ACC112 (cell line): ENCODE data around the gene DAB2IP.

Source experiments
- H2AFZ ChIP-seq: fragments of 200-600 bp; sonication (generic); one replicate; pipeline ENCODE4 v1.6.0; 2017; ENCODE audit warnings: antibody characterized with exemption, low read length; ENCODE audit not compliant: unreplicated experiment
- H3K27ac ChIP-seq: fragments of 200-600 bp; sonication (generic); 2 replicates; pipeline ENCODE4 v1.5.1; 2014; ENCODE audit warnings: low read depth, mild to moderate bottlenecking, antibody characterized with exemption, low read length, moderate library complexity
- H3K27me3 ChIP-seq: fragments of 200-600 bp; sonication (generic); 2 replicates; pipeline ENCODE4 v1.6.1; 2014; ENCODE audit warnings: mild to moderate bottlenecking, antibody characterized with exemption, low read length, moderate library complexity, mixed read lengths; ENCODE audit not compliant: insufficient read depth
- H3K36me3 ChIP-seq: fragments of 200-600 bp; sonication (generic); 2 replicates; pipeline ENCODE4 v1.6.1; 2016; ENCODE audit warnings: mild to moderate bottlenecking, antibody characterized with exemption, low read length, moderate library complexity, mixed read lengths; ENCODE audit not compliant: insufficient read depth
- H3K4me1 ChIP-seq: fragments of 200-600 bp; sonication (generic); one replicate; pipeline ENCODE4 v1.6.1; 2016; ENCODE audit warnings: low read length, mixed read lengths; ENCODE audit not compliant: insufficient read depth, unreplicated experiment, control insufficient read depth
- H3K4me3 ChIP-seq: fragments of 200-600 bp; sonication (generic); 2 replicates; pipeline ENCODE4 v1.5.1; 2014; ENCODE audit warnings: mild to moderate bottlenecking, low read depth, low read length
- H3K79me2 ChIP-seq: fragments of 200-600 bp; sonication (generic); one replicate; pipeline ENCODE4 v1.6.0; 2016; ENCODE audit warnings: low read length; ENCODE audit not compliant: control insufficient read depth, unreplicated experiment, insufficient read depth

Gene DAB2IP

GRCh38 chr9:121717141-121717991 lies 65.9 kb downstream of the DAB2IP start:
- Histone ChIP-seq H3K27me3 (no peaks in the 10 kb centered on the region), H3K27ac (no peak overlapping the region), H3K4me1 (no peaks in the 10 kb centered on the region), H3K4me3 (no peak overlapping the region), H2AFZ (no peak overlapping the region), H3K36me3 (no peaks in the 10 kb centered on the region), H3K79me2 (no peaks in the 10 kb centered on the region)

DNA sequence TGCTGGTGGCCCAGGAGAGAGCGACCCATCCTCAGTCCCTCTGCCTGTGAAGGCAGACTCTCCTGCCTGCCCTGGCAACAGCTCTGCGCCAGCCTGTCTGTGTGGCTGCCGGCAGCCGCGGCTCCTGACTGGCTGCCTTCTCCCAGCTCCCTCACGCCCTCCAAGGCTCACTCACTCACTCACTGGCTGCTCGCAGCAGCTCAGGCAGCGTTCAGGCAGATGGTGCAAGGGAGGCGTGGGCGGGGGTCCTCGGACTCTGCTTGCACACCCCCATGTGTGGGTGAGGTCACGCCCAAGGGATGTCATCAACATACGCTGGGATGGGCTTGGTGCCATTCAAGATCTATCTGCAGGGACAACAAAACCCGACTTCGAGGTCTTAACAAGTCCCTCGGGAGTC lies 66.7 kb downstream of the DAB2IP start:
- H3K4me3 ChIP-seq, result no peak overlapping the region
- H3K27ac ChIP-seq, result no peak overlapping the region
- H3K4me1 ChIP-seq, result no peaks in the 10 kb centered on the region
- no peaks in the 10 kb centered on the region for H3K27me3 ChIP-seq
- no peak overlapping the region for H2AFZ ChIP-seq
- H3K36me3 ChIP-seq, result no peaks in the 10 kb centered on the region
- H3K79me2 ChIP-seq, result no peaks in the 10 kb centered on the region

GRCh38 chr9:121718501-121718900 lies 67.1 kb downstream of the DAB2IP start:
- no peaks in the 10 kb centered on the region for H3K79me2 ChIP-seq
- no peaks in the 10 kb centered on the region for H3K27me3 ChIP-seq
- H3K4me1 ChIP-seq, result no peaks in the 10 kb centered on the region
- no peak overlapping the region for H2AFZ ChIP-seq
- no peak overlapping the region for H3K27ac ChIP-seq
- H3K4me3 ChIP-seq, result no peak overlapping the region
- no peaks in the 10 kb centered on the region for H3K36me3 ChIP-seq

- Histone ChIP-seq H3K27ac (no peak overlapping the region), H3K27me3 (no peaks in the 10 kb centered on the region), H3K4me1 (peaks cover 10% of the 10 kb centered on the region), H3K4me3 (no peak overlapping the region), H3K36me3 (no peaks in the 10 kb centered on the region), H2AFZ (no peak overlapping the region), H3K79me2 (no peaks in the 10 kb centered on the region)
Measured at GRCh38 chr9:121720311-121721057, 69.0 kb downstream of the DAB2IP start.

GRCh38 chr9:121721058-121721350 lies 69.6 kb downstream of the DAB2IP start:
- no peaks in the 10 kb centered on the region for H3K36me3 ChIP-seq
- no peaks in the 10 kb centered on the region for H3K79me2 ChIP-seq
- H3K4me3 ChIP-seq, result no peak overlapping the region
- no peak overlapping the region for H2AFZ ChIP-seq
- H3K4me1 ChIP-seq, result peaks cover 11% of the 10 kb centered on the region
- H3K27ac ChIP-seq, result no peak overlapping the region
- H3K27me3 ChIP-seq, result no peaks in the 10 kb centered on the region

- Histone ChIP-seq H3K27ac (no peak overlapping the region), H3K4me1 (peaks cover 11% of the 10 kb centered on the region), H3K79me2 (no peaks in the 10 kb centered on the region)
Measured at GRCh38 chr9:121721770-121722169, 70.3 kb downstream of the DAB2IP start.

DNA sequence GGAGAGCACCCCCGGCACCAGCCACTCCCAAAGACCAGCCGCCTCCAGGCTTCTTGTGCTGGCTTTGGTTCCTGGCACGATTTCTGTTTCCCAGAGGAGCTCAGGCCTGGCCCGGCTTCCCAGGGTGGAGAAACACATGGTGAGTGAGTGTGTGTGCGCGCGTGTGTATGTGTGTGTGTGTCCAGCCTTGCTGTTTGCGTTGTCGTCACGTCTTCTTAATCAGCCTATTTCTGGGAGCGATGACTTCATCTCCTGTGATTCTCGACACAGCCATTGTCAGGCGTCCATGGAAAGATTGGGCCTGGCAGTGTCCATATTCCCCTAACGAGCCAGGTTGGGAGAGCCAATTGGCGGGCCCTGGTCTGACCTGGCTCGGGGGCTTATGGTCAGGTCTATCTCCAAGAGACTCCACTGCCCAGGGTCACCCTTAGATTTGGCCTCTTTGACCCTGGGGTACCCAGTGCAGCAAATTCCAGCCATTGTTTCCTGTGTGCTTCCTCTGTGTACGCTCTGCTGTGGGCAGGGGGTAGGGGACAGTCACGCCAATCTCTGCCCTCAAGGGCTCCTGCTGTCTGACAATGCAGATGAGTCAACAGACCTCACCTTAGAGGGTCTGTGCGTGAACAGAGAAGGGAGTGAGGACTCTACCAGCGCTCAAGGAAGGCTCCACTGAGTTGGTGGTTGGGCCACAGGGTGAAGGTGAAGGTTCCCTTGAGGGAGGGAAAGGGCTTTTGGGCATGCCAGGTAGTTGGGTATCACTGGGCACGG lies 73.8 kb downstream of the DAB2IP start:
- Histone ChIP-seq H3K4me3 (no peak overlapping the region), H3K79me2 (no peaks in the 10 kb centered on the region), H3K27ac (peak overlapping the region; percentile 17; the same call in 1 of the 2 replicates), H3K4me1 (peaks cover 11% of the 10 kb centered on the region), H2AFZ (peak overlapping the region; percentile 61), H3K36me3 (no peaks in the 10 kb centered on the region), H3K27me3 (no peaks in the 10 kb centered on the region)

More at GRCh38 chr9:121721770-121722169, 70.3 kb downstream of the DAB2IP start:
- H3K4me3 ChIP-seq, result no peak overlapping the region
- H3K36me3 ChIP-seq, result no peaks in the 10 kb centered on the region
- no peaks in the 10 kb centered on the region for H3K27me3 ChIP-seq
- H2AFZ ChIP-seq, result no peak overlapping the region

GRCh38 chr9:121727295-121728020 lies 76.0 kb downstream of the DAB2IP start:
- no peak overlapping the region for H3K27ac ChIP-seq
- no peak overlapping the region for H3K4me3 ChIP-seq
- peaks cover 11% of the 10 kb centered on the region for H3K4me1 ChIP-seq
- H2AFZ ChIP-seq, result no peak overlapping the region
- H3K27me3 ChIP-seq, result no peaks in the 10 kb centered on the region
- no peaks in the 10 kb centered on the region for H3K79me2 ChIP-seq
- no peaks in the 10 kb centered on the region for H3K36me3 ChIP-seq

DNA sequence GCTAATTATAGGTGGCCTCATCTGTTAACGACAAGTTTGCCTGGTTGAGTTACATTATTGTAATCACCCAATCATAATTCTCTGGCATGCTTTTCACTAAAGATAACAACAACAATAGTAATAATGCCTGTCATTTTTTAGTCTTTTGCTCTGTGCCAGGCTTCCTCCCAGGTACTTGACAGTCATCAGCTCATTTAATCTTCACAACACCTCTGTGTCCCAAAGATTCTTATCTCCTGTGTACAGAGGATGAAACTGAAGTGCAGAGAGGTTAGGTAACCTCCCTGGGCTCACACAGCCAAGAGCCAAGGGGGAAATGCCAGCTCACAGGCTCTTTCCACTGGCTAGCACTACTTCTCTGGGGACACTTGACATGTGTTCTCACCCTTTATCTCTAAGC lies 77.5 kb downstream of the DAB2IP start:
- H3K27ac ChIP-seq, result no peak overlapping the region
- H3K4me1 ChIP-seq, result peaks cover 11% of the 10 kb centered on the region
- H3K27me3 ChIP-seq, result no peaks in the 10 kb centered on the region
- H3K79me2 ChIP-seq, result no peaks in the 10 kb centered on the region
- H3K4me3 ChIP-seq, result no peak overlapping the region
- H3K36me3 ChIP-seq, result no peaks in the 10 kb centered on the region
- H2AFZ ChIP-seq, result no peak overlapping the region
